H1 (cell line): ENCODE results near the gene C2CD4B. TPM values are rescaled to one million over a fixed set of nuclear protein-coding genes. Genes with fewer than 3 reads are reported as not detected.

Source experiments
- CTCF ChIA-PET: fragments of 300-600 bp; sonication (Branson Sonifier 250); formaldehyde crosslinking; loops from one replicate; lab custom pipeline; 2021; ENCODE audit not compliant: partially characterized antibody; lab: Charles Lee
- POLR2A ChIA-PET: fragments of 300-600 bp; sonication (Branson Sonifier 250); formaldehyde crosslinking; loops from one replicate; lab custom pipeline; 2021; ENCODE audit warnings: inconsistent platforms; ENCODE audit not compliant: partially characterized antibody; lab: Charles Lee
- DNase-seq, 2 experiments: peaks; one replicate each; pipeline versions ENCODE4 v3.0.0 to v3.0.0-alpha.2; 2010 to 2022; ENCODE audit warnings: low spot score in 2 of 2, low read depth in 1 of 2, mixed read lengths in 1 of 2
- FAIRE-seq: peaks from 2 replicates; lab custom pipeline; 2011; peaks lifted over from hg19 to GRCh38; lab: Jason Lieb, UNC
- H2AFZ ChIP-seq: 2 replicates; pipeline ENCODE4 v1.8.1; 2012; ENCODE audit warnings: low read length, inconsistent platforms
- H2AK5ac ChIP-seq: 2 replicates; pipeline ENCODE4 v1.6.1; 2013; ENCODE audit warnings: low read depth, low read length
- H2BK120ac ChIP-seq: replicated peaks from 2 replicates; pipeline ENCODE3; 2013; ENCODE audit warnings: low read depth, low read length, inconsistent platforms
- H2BK12ac ChIP-seq: 2 replicates; pipeline ENCODE4 v1.6.1; 2013; ENCODE audit warnings: low read depth, low read length
- H2BK15ac ChIP-seq: 2 replicates; pipeline ENCODE4 v1.6.1; 2013; ENCODE audit warnings: low read length
- H2BK20ac ChIP-seq: 2 replicates; pipeline ENCODE4 v1.6.1; 2013; ENCODE audit warnings: low read length
- H2BK5ac ChIP-seq: 2 replicates; pipeline ENCODE4 v1.6.1; 2013; ENCODE audit warnings: low read depth, low read length
- H3K14ac ChIP-seq: 2 replicates; pipeline ENCODE4 v1.6.1; 2013; ENCODE audit warnings: inconsistent platforms; ENCODE audit not compliant: insufficient read length
- H3K18ac ChIP-seq: 2 replicates; pipeline ENCODE4 v1.6.1; 2013; ENCODE audit warnings: low read length; ENCODE audit errors: extremely low read depth
- H3K23ac ChIP-seq: 2 replicates; pipeline ENCODE4 v1.6.1; 2013; ENCODE audit warnings: inconsistent platforms; ENCODE audit not compliant: insufficient read length
- H3K23me2 ChIP-seq: 2 replicates; pipeline ENCODE4 v1.6.1; 2013; ENCODE audit warnings: low read depth, low read length
- H3K27ac ChIP-seq: 2 replicates; pipeline ENCODE4 v1.6.1; 2011; ENCODE audit warnings: low read depth, low read length, inconsistent platforms
- H3K27me3 ChIP-seq, 4 experiments: replicated peaks in 1 of 4; 1 replicate in 1 of 4; 2 replicates in 3 of 4; pipeline versions ENCODE4 v1.6.1 to v1.8.1; 2011 to 2013; ENCODE audit warnings: low read length in 3 of 4, mild to moderate bottlenecking in 3 of 4, inconsistent platforms in 2 of 4, mixed read lengths in 2 of 4, moderate library complexity in 1 of 4; ENCODE audit not compliant: control insufficient read depth in 3 of 4, insufficient read depth in 3 of 4; ENCODE audit errors: extremely low read depth in 1 of 4
- H3K36me3 ChIP-seq, 4 experiments: 2 replicates each; pipeline versions ENCODE4 v1.6.1 to v1.8.1; 2011 to 2013; ENCODE audit warnings: mild to moderate bottlenecking in 4 of 4, low read length in 3 of 4, moderate library complexity in 2 of 4, control low read depth in 1 of 4, inconsistent platforms in 1 of 4; ENCODE audit not compliant: insufficient read depth in 4 of 4, control insufficient read depth in 2 of 4
- H3K4ac ChIP-seq: replicated peaks from 2 replicates; pipeline ENCODE3; 2013; ENCODE audit warnings: low read length, low read depth, mixed read lengths, inconsistent platforms; ENCODE audit not compliant: insufficient read length
- H3K4me1 ChIP-seq, 4 experiments: replicated peaks in 1 of 4; 1 replicate in 1 of 4; 2 replicates in 3 of 4; pipeline versions ENCODE4 v1.6.1 to v1.8.1; 2011 to 2013; ENCODE audit warnings: low read length in 3 of 4, inconsistent platforms in 2 of 4, mixed read lengths in 1 of 4; ENCODE audit not compliant: insufficient read depth in 4 of 4, control insufficient read depth in 3 of 4
- H3K4me2 ChIP-seq, 2 experiments: 2 replicates each; pipeline versions ENCODE4 v1.6.1 to v1.8.1; 2011 to 2013; ENCODE audit warnings: low read depth in 2 of 2, low read length in 2 of 2, control low read depth in 1 of 2, inconsistent platforms in 1 of 2, mild to moderate bottlenecking in 1 of 2; ENCODE audit not compliant: insufficient read depth in 1 of 2
- H3K4me3 ChIP-seq, 4 experiments: fragments of 200-600, 300-600 bp in 1 of 4; sonication (generic), shearing (Covaris generic), sonication (Bioruptor Twin) in 1 of 4; 2 replicates each; pipeline versions ENCODE4 v1.5.1 to v1.8.1; 2011 to 2016; ENCODE audit warnings: low read length in 4 of 4, low read depth in 3 of 4, control low read depth in 2 of 4, inconsistent platforms in 2 of 4, mild to moderate bottlenecking in 2 of 4, mixed read lengths in 1 of 4, moderate library complexity in 1 of 4; ENCODE audit not compliant: insufficient read depth in 2 of 4; ENCODE audit errors: extremely low read depth in 1 of 4
- H3K56ac ChIP-seq: replicated peaks from 2 replicates; pipeline ENCODE3; 2013; ENCODE audit warnings: low read depth, mild to moderate bottlenecking, mixed read lengths, low read length, inconsistent platforms; ENCODE audit not compliant: insufficient read length
- H3K79me1 ChIP-seq: 2 replicates; pipeline ENCODE4 v1.6.1; 2013; ENCODE audit warnings: low read depth, low read length, control low read depth
- H3K79me2 ChIP-seq, 2 experiments: 2 replicates each; pipeline versions ENCODE4 v1.6.1 to v1.8.1; 2012 to 2013; ENCODE audit warnings: low read length in 2 of 2, mild to moderate bottlenecking in 2 of 2, inconsistent platforms in 1 of 2; ENCODE audit not compliant: insufficient read depth in 2 of 2, control insufficient read depth in 1 of 2
- H3K9ac ChIP-seq, 4 experiments: replicated peaks in 1 of 4; 1 replicate in 1 of 4; 2 replicates in 3 of 4; pipeline versions ENCODE4 v1.6.1 to v1.8.1; 2011 to 2013; ENCODE audit warnings: low read depth in 3 of 4, low read length in 3 of 4, control low read depth in 2 of 4, mild to moderate bottlenecking in 2 of 4, moderate library complexity in 2 of 4, inconsistent platforms in 1 of 4; ENCODE audit errors: extremely low read depth in 1 of 4
- H3K9me3 ChIP-seq, 2 experiments: 2 replicates each; pipeline versions ENCODE4 v1.6.1 to v1.8.1; 2012 to 2013; ENCODE audit warnings: mild to moderate bottlenecking in 2 of 2, moderate library complexity in 2 of 2, control low read depth in 1 of 2, inconsistent platforms in 1 of 2, low read depth in 1 of 2, low read length in 1 of 2, mixed read lengths in 1 of 2; ENCODE audit not compliant: insufficient read depth in 2 of 2
- H4K20me1 ChIP-seq, 2 experiments: replicated peaks in 1 of 2; 2 replicates each; pipeline versions ENCODE3 to v1.8.1; 2011 to 2013; ENCODE audit warnings: inconsistent platforms in 2 of 2, low read length in 2 of 2, mild to moderate bottlenecking in 1 of 2; ENCODE audit not compliant: insufficient read depth in 2 of 2, control insufficient read depth in 1 of 2
- H4K5ac ChIP-seq: 2 replicates; pipeline ENCODE4 v1.6.1; 2013; ENCODE audit warnings: low read length, low read depth, mixed read lengths, inconsistent platforms; ENCODE audit not compliant: insufficient read length
- H4K8ac ChIP-seq: 2 replicates; pipeline ENCODE4 v1.8.0; 2013; ENCODE audit warnings: mild to moderate bottlenecking, moderate library complexity, low read length, inconsistent platforms; ENCODE audit not compliant: insufficient read depth; ENCODE audit errors: extremely low read depth
- H4K91ac ChIP-seq: replicated peaks from 2 replicates; pipeline ENCODE3; 2013; ENCODE audit warnings: low read length, mixed read lengths, inconsistent platforms; ENCODE audit not compliant: insufficient read length
- ATF3 ChIP-seq: IDR thresholded peaks from 2 replicates; pipeline ENCODE4 v1.6.1; 2011; ENCODE audit warnings: low read depth, mild to moderate bottlenecking, low read length; ENCODE audit not compliant: insufficient read depth
- BACH1 ChIP-seq: IDR thresholded peaks from 2 replicates; pipeline ENCODE4 v1.6.1; 2012; ENCODE audit warnings: low read length, improper control_type of control experiment
- CBX8 ChIP-seq: fragments of 300-800, 300-1000 bp; sonication (generic); IDR thresholded peaks from 2 replicates; pipeline ENCODE4 v1.7.1; 2016; ENCODE audit warnings: low read depth, low read length, borderline replicate concordance
- CHD2 ChIP-seq: IDR thresholded peaks from 2 replicates; pipeline ENCODE4 v1.6.1; 2012; ENCODE audit warnings: low read length, improper control_type of control experiment
- EGR1 ChIP-seq: IDR thresholded peaks from 2 replicates; pipeline ENCODE4 v1.6.1; 2011; ENCODE audit warnings: low read depth, low read length, borderline replicate concordance
- EZH2 ChIP-seq: fragments of 200-600 bp; sonication (generic); IDR thresholded peaks from 2 replicates; pipeline ENCODE4 v1.7.1; 2012; ENCODE audit warnings: low read depth, mild to moderate bottlenecking, moderate library complexity, low read length, inconsistent platforms; ENCODE audit not compliant: severe bottlenecking
- GABPA ChIP-seq: IDR thresholded peaks from 2 replicates; pipeline ENCODE4 v1.6.1; 2011; ENCODE audit warnings: mild to moderate bottlenecking, low read length, moderate library complexity, borderline replicate concordance; ENCODE audit not compliant: insufficient read depth
- GTF2F1 ChIP-seq: IDR thresholded peaks from 2 replicates; pipeline ENCODE4 v1.6.1; 2012; ENCODE audit warnings: low read depth, low read length, improper control_type of control experiment, borderline replicate concordance
- KDM5A ChIP-seq: fragments of 200-600 bp; IDR thresholded peaks from 2 replicates; pipeline ENCODE4 v1.7.1; 2012; ENCODE audit warnings: mild to moderate bottlenecking, low read length, inconsistent platforms, mixed read lengths
- MAFK ChIP-seq: IDR thresholded peaks from 2 replicates; pipeline ENCODE4 v1.6.1; 2012; ENCODE audit warnings: low read depth, mild to moderate bottlenecking, improper control_type of control experiment, low read length
- POLR2AphosphoS5 ChIP-seq: IDR thresholded peaks from 2 replicates; pipeline ENCODE4 v1.6.1; 2011; ENCODE audit warnings: low read depth, low read length
- RBBP5 ChIP-seq: IDR thresholded peaks from 2 replicates; pipeline ENCODE4 v1.7.1; 2012; ENCODE audit warnings: low read depth, mild to moderate bottlenecking, inconsistent platforms, low read length, moderate library complexity, borderline replicate concordance
- SP1 ChIP-seq: IDR thresholded peaks from 2 replicates; pipeline ENCODE4 v1.6.1; 2011; ENCODE audit warnings: low read depth, low read length
- SP2 ChIP-seq: IDR thresholded peaks from 2 replicates; pipeline ENCODE4 v1.6.1; 2012; ENCODE audit warnings: mild to moderate bottlenecking, low read length, inconsistent platforms
- SRF ChIP-seq: IDR thresholded peaks from 2 replicates; pipeline ENCODE4 v1.6.1; 2011; ENCODE audit warnings: mild to moderate bottlenecking, low read depth, low read length, moderate library complexity
- TBP ChIP-seq: IDR thresholded peaks from 2 replicates; pipeline ENCODE4 v1.6.1; 2011; ENCODE audit warnings: low read depth, low read length, improper control_type of control experiment
- WGBS, 2 experiments: shearing (Covaris generic) in 1 of 2; methylation state at CpG; one replicate each; pipeline versions ENCODE4 v1.1.6 to v1.1.7; 2013 to 2015; ENCODE audit warnings: low lambda C conversion rate in 2 of 2, mixed read lengths in 2 of 2, inconsistent platforms in 1 of 2, low coverage in 1 of 2, missing lambda C conversion rate in 1 of 2; ENCODE audit not compliant: insufficient replicate concordance in 2 of 2, insufficient coverage in 1 of 2, insufficient read length in 1 of 2; ENCODE audit errors: extremely low coverage in 1 of 2, missing lambda C conversion rate in 1 of 2; 5-methylcytosine and 5-hydroxymethylcytosine counted together
- polyA plus RNA-seq, 7 experiments: library from polyadenylated mRNA; depleted of rRNA in 3 of 7; stranded (reverse) in 5 of 7; unstranded in 2 of 7; fragments of >200 nt in 5 of 7; fragments of 200-250 nt in 2 of 7; gene quantifications; 1 replicate in 5 of 7; 2 replicates in 1 of 7; 4 replicates in 1 of 7; pipeline versions ENCODE4 v1.2.1 to v1.2.3, GENCODE V29; 2011 to 2013; ENCODE audit warnings: missing spikeins in 2 of 7, mixed read lengths in 2 of 7
- total RNA-seq: library from RNA; stranded (reverse); fragmentation: NEBNext Ultra II Directional; extraction: Animal tissue kit (Norgen Biotek cat#: 25700); gene quantifications from 2 replicates; pipeline ENCODE4 v1.2.1, GENCODE V29; 2021

Gene C2CD4B
- total and polyA plus RNA-seq, 2 of the 8 experiments (the other 6 are each of a cell fraction or from before 2014, with no cell fraction given) = 0.12 to 0.73 TPM

- Histone ChIP-seq H2AK5ac (no peak overlapping the region), H4K91ac (no peak overlapping the region), H3K9ac (no peak overlapping the region), H3K4me3 (no peak overlapping the region), H3K9me3 (no peaks in the 10 kb centered on the region), H3K79me2 (no peaks in the 10 kb centered on the region), H2BK5ac (no peak overlapping the region), H3K23ac (no peak overlapping the region), H4K8ac (no peak overlapping the region), H3K4me1 (no peaks in the 10 kb centered on the region; a peak in 1 of 7 replicates), H3K79me1 (no peaks in the 10 kb centered on the region), H3K27me3 (peaks cover 0 to 1% (median 0%) of the 10 kb centered on the region in 4 experiments; a peak in 1 of 7 replicates), H2AFZ (no peak overlapping the region), H3K18ac (no peak overlapping the region), H2BK120ac (no peak overlapping the region), H2BK20ac (no peak overlapping the region), H3K27ac (no peak overlapping the region), H3K36me3 (no peaks in the 10 kb centered on the region), H2BK12ac (no peak overlapping the region), H3K4me2 (no peak overlapping the region), H3K56ac (no peak overlapping the region), H3K4ac (no peak overlapping the region), H3K23me2 (no peaks in the 10 kb centered on the region), H4K5ac (no peak overlapping the region), H2BK15ac (no peak overlapping the region), H3K14ac (no peak overlapping the region), H4K20me1 (no peaks in the 10 kb centered on the region)
- POLR2A ChIA-PET = no interaction called here
- WGBS, 2 experiments = 95% methylated on average over 3 of the region's 3 CpGs; no CpG with 5 or more reads in 1 of the 2 experiments
- CTCF ChIA-PET = no interaction called here
- no peak for DNase-seq
- FAIRE-seq = no peak
- TF ChIP-seq CBX8 = no peak
- TF ChIP-seq POLR2AphosphoS5 = no peak
- TF ChIP-seq EGR1 = no peak
- TF ChIP-seq RBBP5 = no peak
- TF ChIP-seq KDM5A = no peak
- no peak for TF ChIP-seq GTF2F1
- no peak for TF ChIP-seq SP2
- no peak for TF ChIP-seq ATF3
- TF ChIP-seq EZH2 = no peak
- no peak for TF ChIP-seq TBP
- no peak for TF ChIP-seq SRF
- TF ChIP-seq BACH1 = no peak
- no peak for TF ChIP-seq MAFK
- no peak for TF ChIP-seq CHD2
- TF ChIP-seq GABPA = no peak
- no peak for TF ChIP-seq SP1
Observed at GRCh38 chr15:62147149-62147548, 17.9 kb downstream of the C2CD4B start.
